GM10847 (cell line): ENCODE results near the gene S100A13.

Source experiments
- POLR2A ChIP-seq: IDR thresholded peaks from 2 replicates; pipeline ENCODE4 v1.6.1; 2011; ENCODE audit not compliant: insufficient read length; ENCODE audit errors: extremely low read depth

Gene S100A13

GRCh38 chr1:153599847-153600246, 27.5 kb downstream of the S100A13 start:
- no peak for TF ChIP-seq POLR2A

- TF ChIP-seq POLR2A, result peak; percentile 19
Measured at GRCh38 chr1:153598309-153599172, 28.8 kb downstream of the S100A13 start.

- TF ChIP-seq POLR2A, result no peak
Measured at GRCh38 chr1:153597206-153597605, 30.1 kb downstream of the S100A13 start.

- TF ChIP-seq POLR2A, result no peak
Measured at GRCh38 chr1:153592748-153593147, 34.6 kb downstream of the S100A13 start.

GRCh38 chr1:153588482-153588881, 38.8 kb downstream of the S100A13 start:
- no peak for TF ChIP-seq POLR2A

- TF ChIP-seq POLR2A, result no peak
Measured at GRCh38 chr1:153587314-153587713, 40.0 kb downstream of the S100A13 start.

GRCh38 chr1:153586347-153586746, 41.0 kb downstream of the S100A13 start:
- no peak for TF ChIP-seq POLR2A

- TF ChIP-seq POLR2A, result no peak
Measured at GRCh38 chr1:153585006-153585405, 42.3 kb downstream of the S100A13 start.

GRCh38 chr1:153583976-153584375, 43.3 kb downstream of the S100A13 start:
- no peak for TF ChIP-seq POLR2A

GRCh38 chr1:153578936-153579335, 48.4 kb downstream of the S100A13 start:
- no peak for TF ChIP-seq POLR2A

- no peak for TF ChIP-seq POLR2A
Measured at GRCh38 chr1:153578490-153578889, 48.8 kb downstream of the S100A13 start.

- no peak for TF ChIP-seq POLR2A
Measured at GRCh38 chr1:153577624-153578051, 49.7 kb downstream of the S100A13 start.

GRCh38 chr1:153577138-153577537, 50.2 kb downstream of the S100A13 start:
- no peak for TF ChIP-seq POLR2A

- TF ChIP-seq POLR2A, result no peak
Measured at GRCh38 chr1:153573351-153573750, 54.0 kb downstream of the S100A13 start.

GRCh38 chr1:153572569-153573015, 54.7 kb downstream of the S100A13 start:
- TF ChIP-seq POLR2A, result no peak

- TF ChIP-seq POLR2A, result no peak
Measured at GRCh38 chr1:153571706-153572105, 55.6 kb downstream of the S100A13 start.

GRCh38 chr1:153570874-153571273, 56.4 kb downstream of the S100A13 start:
- TF ChIP-seq POLR2A, result no peak

- TF ChIP-seq POLR2A, result no peak
Measured at GRCh38 chr1:153569465-153569864, 57.8 kb downstream of the S100A13 start.
